Measurements from ENCODE around the gene LY6G6C. TPM values are rescaled to one million over a fixed set of nuclear protein-coding genes. Genes with fewer than 3 reads are reported as not detected.

Gene LY6G6C
- polyA plus RNA-seq, 2 donors = 17.2 to 21.9 TPM

- WGBS, 2 donors = 20 to 30% methylated on average over 1 of the region's 1 CpG
- Histone ChIP-seq H3K27ac (ENCODE audit: low read depth in 2 of 2, low read length in 1 of 2) (no peak overlapping the region), H3K27me3 (ENCODE audit: control insufficient read depth in 1 of 2, insufficient read depth in 2 of 2, low read length in 2 of 2) (no peaks in the 10 kb centered on the region), H3K4me1 (ENCODE audit: control insufficient read depth in 2 of 2, insufficient read depth in 2 of 2, low read length in 1 of 2) (peaks cover 0 to 3% of the 10 kb centered on the region in 2 donors), H3K4me3 (ENCODE audit: low read depth in 1 of 2, low read length in 2 of 2) (no peak overlapping the region), H3K9me3 (ENCODE audit: control insufficient read depth in 2 of 2, insufficient read depth in 1 of 2, low read depth in 1 of 2, low read length in 1 of 2) (no peaks in the 10 kb centered on the region), H3K36me3 (ENCODE audit: control insufficient read depth in 2 of 2, insufficient read depth in 2 of 2, low read length in 1 of 2) (no peaks in the 10 kb centered on the region)
Observed at GRCh38 chr6:31763619-31763940, 42.0 kb upstream of the LY6G6C start.

GRCh38 chr6:31762878-31763618, 41.5 kb upstream of the LY6G6C start:
- H3K36me3 ChIP-seq (ENCODE audit: control insufficient read depth in 2 of 2, insufficient read depth in 2 of 2, low read length in 1 of 2) = no peaks in the 10 kb centered on the region
- H3K4me3 ChIP-seq (ENCODE audit: low read depth in 1 of 2, low read length in 2 of 2) = no peak overlapping the region
- no peaks in the 10 kb centered on the region for H3K27me3 ChIP-seq (ENCODE audit: control insufficient read depth in 1 of 2, insufficient read depth in 2 of 2, low read length in 2 of 2)
- no peak overlapping the region for H3K27ac ChIP-seq (ENCODE audit: low read depth in 2 of 2, low read length in 1 of 2)
- peaks cover 0 to 3% of the 10 kb centered on the region in 2 donors for H3K4me1 ChIP-seq (ENCODE audit: control insufficient read depth in 2 of 2, insufficient read depth in 2 of 2, low read length in 1 of 2)
- H3K9me3 ChIP-seq (ENCODE audit: control insufficient read depth in 2 of 2, insufficient read depth in 1 of 2, low read depth in 1 of 2, low read length in 1 of 2) = no peaks in the 10 kb centered on the region
- WGBS, 2 donors = 75 to 82% methylated on average over 5 to 8 of the region's 8 CpGs

DNA sequence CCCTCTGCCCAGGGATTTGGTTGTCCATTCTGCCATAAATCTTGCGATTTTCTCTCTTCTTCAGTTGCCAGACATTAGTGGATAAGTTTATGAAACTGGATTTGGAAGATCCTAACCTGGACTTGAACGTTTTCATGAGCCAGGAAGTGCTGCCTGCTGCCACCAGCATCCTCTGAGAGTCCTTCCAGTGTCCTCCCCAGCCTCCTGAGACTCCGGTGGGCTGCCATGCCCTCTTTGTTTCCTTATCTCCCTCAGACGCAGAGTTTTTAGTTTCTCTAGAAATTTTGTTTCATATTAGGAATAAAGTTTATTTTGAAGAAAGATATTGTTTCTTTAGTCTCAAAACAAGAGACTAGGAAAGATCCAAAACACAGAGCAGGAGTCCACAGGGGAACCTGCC, 40.8 kb upstream of the LY6G6C start, which contains the start of gene SAPCD1:
SAPCD1 (plus strand) TSS at position 301 of the 400 bp plus-strand sequence. CDS start 399 bp downstream, outside the sequence.
- no peaks in the 10 kb centered on the region for H3K36me3 ChIP-seq (ENCODE audit: control insufficient read depth in 2 of 2, insufficient read depth in 2 of 2, low read length in 1 of 2)

GRCh38 chr6:31761343-31761742, 39.8 kb upstream of the LY6G6C start:
- Histone ChIP-seq H3K4me3 (ENCODE audit: low read depth in 1 of 2, low read length in 2 of 2) (no peak overlapping the region), H3K27me3 (ENCODE audit: control insufficient read depth in 1 of 2, insufficient read depth in 2 of 2, low read length in 2 of 2) (no peaks in the 10 kb centered on the region), H3K9me3 (ENCODE audit: control insufficient read depth in 2 of 2, insufficient read depth in 1 of 2, low read depth in 1 of 2, low read length in 1 of 2) (no peaks in the 10 kb centered on the region), H3K4me1 (ENCODE audit: control insufficient read depth in 2 of 2, insufficient read depth in 2 of 2, low read length in 1 of 2) (peaks cover 0 to 2% of the 10 kb centered on the region in 2 donors), H3K36me3 (ENCODE audit: control insufficient read depth in 2 of 2, insufficient read depth in 2 of 2, low read length in 1 of 2) (no peaks in the 10 kb centered on the region), H3K27ac (ENCODE audit: low read depth in 2 of 2, low read length in 1 of 2) (no peak overlapping the region)
- 95 to 98% methylated on average over 8 of the region's 8 CpGs for WGBS, 2 donors

More for the DNA sequence above, 40.8 kb upstream of the LY6G6C start, which contains the start of gene SAPCD1:
- Histone ChIP-seq H3K4me1 (ENCODE audit: control insufficient read depth in 2 of 2, insufficient read depth in 2 of 2, low read length in 1 of 2) (peaks cover 0 to 3% of the 10 kb centered on the region in 2 donors), H3K4me3 (ENCODE audit: low read depth in 1 of 2, low read length in 2 of 2) (no peak within 1 kb of the TSS), H3K27ac (ENCODE audit: low read depth in 2 of 2, low read length in 1 of 2) (no peak within 1 kb of the TSS), H3K9me3 (ENCODE audit: control insufficient read depth in 2 of 2, insufficient read depth in 1 of 2, low read depth in 1 of 2, low read length in 1 of 2) (no peaks in the 10 kb centered on the region), H3K27me3 (ENCODE audit: control insufficient read depth in 1 of 2, insufficient read depth in 2 of 2, low read length in 2 of 2) (no peaks in the 10 kb centered on the region)
- 72 to 79% methylated on average over 4 of the region's 4 CpGs for WGBS, 2 donors

- 81 to 96% methylated on average over 5 of the region's 5 CpGs for WGBS, 2 donors
- Histone ChIP-seq H3K27me3 (ENCODE audit: control insufficient read depth in 1 of 2, insufficient read depth in 2 of 2, low read length in 2 of 2) (no peaks in the 10 kb centered on the region), H3K27ac (ENCODE audit: low read depth in 2 of 2, low read length in 1 of 2) (no peak overlapping the region), H3K36me3 (ENCODE audit: control insufficient read depth in 2 of 2, insufficient read depth in 2 of 2, low read length in 1 of 2) (no peaks in the 10 kb centered on the region), H3K9me3 (ENCODE audit: control insufficient read depth in 2 of 2, insufficient read depth in 1 of 2, low read depth in 1 of 2, low read length in 1 of 2) (no peaks in the 10 kb centered on the region), H3K4me1 (ENCODE audit: control insufficient read depth in 2 of 2, insufficient read depth in 2 of 2, low read length in 1 of 2) (no peaks in the 10 kb centered on the region), H3K4me3 (ENCODE audit: low read depth in 1 of 2, low read length in 2 of 2) (no peak overlapping the region)
Observed at GRCh38 chr6:31760790-31761189, 39.2 kb upstream of the LY6G6C start.

- WGBS, 2 donors = 93 to 97% methylated on average over 2 of the region's 2 CpGs
- no peaks in the 10 kb centered on the region for H3K27me3 ChIP-seq (ENCODE audit: control insufficient read depth in 1 of 2, insufficient read depth in 2 of 2, low read length in 2 of 2)
- H3K27ac ChIP-seq (ENCODE audit: low read depth in 2 of 2, low read length in 1 of 2) = no peak overlapping the region
- no peaks in the 10 kb centered on the region for H3K4me1 ChIP-seq (ENCODE audit: control insufficient read depth in 2 of 2, insufficient read depth in 2 of 2, low read length in 1 of 2)
- H3K4me3 ChIP-seq (ENCODE audit: low read depth in 1 of 2, low read length in 2 of 2) = no peak overlapping the region
- no peaks in the 10 kb centered on the region for H3K36me3 ChIP-seq (ENCODE audit: control insufficient read depth in 2 of 2, insufficient read depth in 2 of 2, low read length in 1 of 2)
- H3K9me3 ChIP-seq (ENCODE audit: control insufficient read depth in 2 of 2, insufficient read depth in 1 of 2, low read depth in 1 of 2, low read length in 1 of 2) = no peaks in the 10 kb centered on the region
Observed at GRCh38 chr6:31758281-31758680, 36.7 kb upstream of the LY6G6C start.

DNA sequence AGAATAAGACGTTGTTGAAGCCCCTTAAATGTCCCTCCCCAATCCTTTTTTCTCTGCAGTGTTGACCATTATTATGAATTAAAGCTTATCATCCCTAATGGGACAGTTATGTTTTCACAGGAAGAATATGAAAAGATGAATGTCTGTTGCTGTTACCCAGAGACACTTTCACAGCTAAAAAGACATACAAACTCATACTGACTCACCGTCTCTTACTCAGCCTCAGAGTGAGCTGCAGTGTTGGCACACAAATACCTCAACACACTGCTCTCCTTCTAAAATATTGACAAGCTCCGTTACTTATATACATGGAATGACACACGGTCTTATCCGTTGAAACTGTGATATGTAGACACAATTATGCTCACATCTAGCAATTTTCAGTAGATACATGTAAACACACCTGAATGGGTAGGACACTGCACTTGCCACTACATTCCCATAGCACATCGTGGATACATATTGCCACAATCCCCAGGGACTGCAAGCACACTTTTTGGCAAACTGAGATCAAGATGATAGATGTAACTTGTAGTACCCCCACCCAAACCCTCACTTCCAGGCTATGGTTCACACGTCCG, 31.3 kb upstream of the LY6G6C start:
- WGBS, 2 donors = 69 to 70% methylated on average over 8 of the region's 8 CpGs
- Histone ChIP-seq H3K27me3 (ENCODE audit: control insufficient read depth in 1 of 2, insufficient read depth in 2 of 2, low read length in 2 of 2) (no peaks in the 10 kb centered on the region), H3K27ac (ENCODE audit: low read depth in 2 of 2, low read length in 1 of 2) (no peak overlapping the region), H3K4me3 (ENCODE audit: low read depth in 1 of 2, low read length in 2 of 2) (no peak overlapping the region), H3K36me3 (ENCODE audit: control insufficient read depth in 2 of 2, insufficient read depth in 2 of 2, low read length in 1 of 2) (no peaks in the 10 kb centered on the region), H3K9me3 (ENCODE audit: control insufficient read depth in 2 of 2, insufficient read depth in 1 of 2, low read depth in 1 of 2, low read length in 1 of 2) (no peaks in the 10 kb centered on the region), H3K4me1 (ENCODE audit: control insufficient read depth in 2 of 2, insufficient read depth in 2 of 2, low read length in 1 of 2) (no peaks in the 10 kb centered on the region)

- H3K36me3 ChIP-seq (ENCODE audit: control insufficient read depth in 2 of 2, insufficient read depth in 2 of 2, low read length in 1 of 2) = peaks cover 0 to 3% of the 10 kb centered on the region in 2 donors
- WGBS, 2 donors = 85 to 91% methylated on average over 7 of the region's 7 CpGs
- H3K9me3 ChIP-seq (ENCODE audit: control insufficient read depth in 2 of 2, insufficient read depth in 1 of 2, low read depth in 1 of 2, low read length in 1 of 2) = no peaks in the 10 kb centered on the region
Observed at GRCh38 chr6:31750411-31751022, 29.0 kb upstream of the LY6G6C start.

GRCh38 chr6:31749301-31750036, 27.9 kb upstream of the LY6G6C start:
- 87 to 90% methylated on average over 8 of the region's 8 CpGs for WGBS, 2 donors
- Histone ChIP-seq H3K36me3 (ENCODE audit: control insufficient read depth in 2 of 2, insufficient read depth in 2 of 2, low read length in 1 of 2) (peaks cover 0 to 3% of the 10 kb centered on the region in 2 donors), H3K4me1 (ENCODE audit: control insufficient read depth in 2 of 2, insufficient read depth in 2 of 2, low read length in 1 of 2) (peaks cover 0 to 2% of the 10 kb centered on the region in 2 donors), H3K4me3 (ENCODE audit: low read depth in 1 of 2, low read length in 2 of 2) (no peak overlapping the region), H3K9me3 (ENCODE audit: control insufficient read depth in 2 of 2, insufficient read depth in 1 of 2, low read depth in 1 of 2, low read length in 1 of 2) (no peaks in the 10 kb centered on the region), H3K27me3 (ENCODE audit: control insufficient read depth in 1 of 2, insufficient read depth in 2 of 2, low read length in 2 of 2) (no peaks in the 10 kb centered on the region), H3K27ac (ENCODE audit: low read depth in 2 of 2, low read length in 1 of 2) (no peak overlapping the region)

More at GRCh38 chr6:31750411-31751022, 29.0 kb upstream of the LY6G6C start:
- Histone ChIP-seq H3K27ac (ENCODE audit: low read depth in 2 of 2, low read length in 1 of 2) (no peak overlapping the region), H3K4me3 (ENCODE audit: low read depth in 1 of 2, low read length in 2 of 2) (no peak overlapping the region), H3K27me3 (ENCODE audit: control insufficient read depth in 1 of 2, insufficient read depth in 2 of 2, low read length in 2 of 2) (no peaks in the 10 kb centered on the region), H3K4me1 (ENCODE audit: control insufficient read depth in 2 of 2, insufficient read depth in 2 of 2, low read length in 1 of 2) (peaks cover 0 to 2% of the 10 kb centered on the region in 2 donors)
